GM23248 (cell line): Measurements from ENCODE around the gene P4HA2. TPM values are rescaled to one million over a fixed set of nuclear protein-coding genes. Genes with fewer than 3 reads are reported as not detected.

Experiments
- DNase-seq: peaks from one replicate; pipeline ENCODE4 v3.0.0-alpha.2; 2015
- H2AFZ ChIP-seq: fragments of 200-600 bp; sonication (generic); 2 replicates; pipeline ENCODE4 v1.6.1; 2016; ENCODE audit warnings: antibody characterized with exemption
- H3F3A ChIP-seq: fragments of 200-600 bp; sonication (generic); 2 replicates; pipeline ENCODE4 v1.6.1; 2016; ENCODE audit warnings: mild to moderate bottlenecking, antibody characterized with exemption, mixed run types; ENCODE audit not compliant: insufficient read depth
- H3K27ac ChIP-seq: fragments of 200-600 bp; sonication (generic); 2 replicates; pipeline ENCODE4 v1.5.1; 2016; ENCODE audit warnings: mild to moderate bottlenecking
- H3K27me3 ChIP-seq: fragments of 200-600 bp; sonication (generic); replicated peaks from 2 replicates; pipeline ENCODE4 v1.6.1; 2016; ENCODE audit warnings: mild to moderate bottlenecking; ENCODE audit not compliant: insufficient read depth
- H3K36me3 ChIP-seq: fragments of 200-600 bp; sonication (generic); 2 replicates; pipeline ENCODE4 v1.6.1; 2016; ENCODE audit warnings: low read depth, mild to moderate bottlenecking
- H3K4me1 ChIP-seq: fragments of 200-600 bp; sonication (generic); 2 replicates; pipeline ENCODE4 v1.6.1; 2016; ENCODE audit warnings: mild to moderate bottlenecking; ENCODE audit not compliant: insufficient read depth
- H3K4me2 ChIP-seq: fragments of 200-600 bp; sonication (generic); one replicate; pipeline ENCODE4 v1.6.1; 2016; ENCODE audit warnings: mild to moderate bottlenecking; ENCODE audit not compliant: unreplicated experiment
- H3K4me3 ChIP-seq: fragments of 200-600 bp; sonication (generic); 2 replicates; pipeline ENCODE4 v1.5.1; 2016; ENCODE audit warnings: mild to moderate bottlenecking
- H3K79me2 ChIP-seq: fragments of 200-600 bp; sonication (generic); 2 replicates; pipeline ENCODE4 v1.6.1; 2016; ENCODE audit warnings: mild to moderate bottlenecking; ENCODE audit not compliant: insufficient read depth
- H3K9ac ChIP-seq: fragments of 200-600 bp; sonication (generic); 2 replicates; pipeline ENCODE4 v1.6.1; 2016; ENCODE audit warnings: mild to moderate bottlenecking
- H3K9me2 ChIP-seq: fragments of 200-600 bp; sonication (generic); 2 replicates; pipeline ENCODE4 v1.6.1; 2016; ENCODE audit warnings: mixed run types, mild to moderate bottlenecking, moderate library complexity; ENCODE audit not compliant: insufficient read depth
- H3K9me3 ChIP-seq: fragments of 200-600 bp; sonication (generic); one replicate; pipeline ENCODE4 v1.6.1; 2017; ENCODE audit warnings: low read depth
- H4K20me1 ChIP-seq: fragments of 200-600 bp; sonication (generic); 2 replicates; pipeline ENCODE4 v1.6.0; 2016; ENCODE audit not compliant: insufficient read depth
- EZH2 ChIP-seq: fragments of 200-600 bp; sonication (generic); IDR thresholded peaks from 2 replicates; pipeline ENCODE4 v1.6.1; 2018; ENCODE audit warnings: antibody characterized with exemption, mild to moderate bottlenecking; ENCODE audit not compliant: insufficient read depth, poor library complexity, severe bottlenecking
- EZH2phosphoT487 ChIP-seq: fragments of 200-600 bp; sonication (generic); IDR thresholded peaks from 2 replicates; pipeline ENCODE4 v1.6.1; 2018; ENCODE audit warnings: antibody characterized with exemption, moderate library complexity, mild to moderate bottlenecking, low read depth; ENCODE audit not compliant: insufficient read depth
- WGBS, 2 experiments: methylation state at CpG; one replicate each; pipeline ENCODE4 v1.1.6; 2015 to 2017; ENCODE audit warnings: low lambda C conversion rate in 2 of 2, low coverage in 1 of 2; ENCODE audit errors: missing lambda C conversion rate in 2 of 2; 5-methylcytosine and 5-hydroxymethylcytosine counted together
- in situ Hi-C: fragments of 300-500 bp; cut with MboI; formaldehyde crosslinking; loops from 2 replicates; pipeline ENCODE4 v1.15.0; 2020
- polyA plus RNA-seq: library from polyadenylated mRNA; unstranded; fragments of >200 nt; fragmentation: Nextera tagmentation; extraction: Ambion mirVana; gene quantifications from 2 replicates; pipeline ENCODE4 v1.2.1, GENCODE V29; 2016
- total RNA-seq: library from RNA; depleted of rRNA; stranded (reverse); fragments of >200 nt; shearing (Covaris generic); gene quantifications from 2 replicates; pipeline ENCODE4 v1.2.3, GENCODE V29; 2014

Gene P4HA2
- total and polyA plus RNA-seq, 2 experiments from 2014 or later: 337 to 353 TPM

DNA sequence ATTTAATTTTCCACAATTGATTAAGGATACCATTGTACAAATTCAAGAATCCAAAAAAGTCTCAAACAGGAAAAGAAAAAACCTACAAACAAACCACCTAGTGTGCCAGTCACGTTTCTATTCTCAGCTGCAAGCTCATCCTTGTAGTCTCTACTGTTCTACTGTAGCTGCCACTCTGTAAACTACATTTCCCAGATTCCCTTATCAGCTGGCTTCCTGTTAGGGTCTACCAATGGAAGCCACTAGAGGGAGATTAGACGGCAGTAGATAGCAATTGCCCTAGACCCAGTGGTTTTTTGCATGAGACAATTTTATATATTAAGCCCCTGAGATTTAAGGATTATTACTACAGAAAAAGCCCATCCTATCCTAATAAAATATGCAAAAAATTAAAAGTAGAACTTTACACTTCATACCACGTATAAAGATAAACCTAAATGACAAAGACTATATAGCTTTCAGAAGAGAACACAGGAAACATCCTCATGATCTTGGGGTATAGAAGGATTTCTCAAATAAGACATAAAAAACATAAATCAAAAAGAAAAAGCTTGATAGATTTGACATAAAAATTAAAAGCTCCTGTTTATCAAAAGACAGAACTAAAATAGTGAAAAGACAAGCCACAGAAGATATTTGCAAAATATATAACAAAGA is 37.4 kb downstream of the P4HA2 start:
- no peaks in the 10 kb centered on the region for H3K9me3 ChIP-seq
- WGBS, 2 experiments: 1 to 7% methylated on average over 3 of the region's 3 CpGs

DNA sequence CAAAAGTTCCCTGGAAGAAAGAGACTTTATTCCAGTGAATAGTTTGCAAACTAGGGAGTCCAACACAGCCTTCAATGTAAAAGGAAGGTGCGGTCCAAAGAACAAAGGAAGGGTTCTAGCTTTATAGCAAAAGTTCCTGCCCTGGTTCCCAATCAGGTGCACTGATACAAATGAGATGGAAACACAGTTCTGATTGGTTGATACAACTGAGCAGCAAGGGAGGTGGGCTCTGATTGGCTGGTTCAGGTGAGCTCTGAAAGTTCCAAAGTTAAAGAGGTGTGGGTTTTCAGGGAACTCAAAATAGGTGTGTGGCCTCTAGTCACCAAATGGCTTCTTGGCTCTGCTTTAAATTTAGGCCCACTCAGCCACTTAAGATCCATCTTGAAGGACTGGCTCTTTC is 43.1 kb downstream of the P4HA2 start:
- peaks cover 12% of the 10 kb centered on the region; the same call in 1 of the 2 replicates for H3F3A ChIP-seq
- in situ Hi-C loops: no loop called here
- H4K20me1 ChIP-seq: no peaks in the 10 kb centered on the region

More for the DNA sequence above, 37.4 kb downstream of the P4HA2 start:
- no peak overlapping the region for H3K4me2 ChIP-seq
- H3K4me3 ChIP-seq: no peak overlapping the region
- peaks cover 20% of the 10 kb centered on the region; the same call in 1 of the 2 replicates for H3F3A ChIP-seq
- no peak overlapping the region for H3K9ac ChIP-seq
- no peaks in the 10 kb centered on the region for H4K20me1 ChIP-seq
- H3K27me3 ChIP-seq: no peaks in the 10 kb centered on the region
- peak; percentile 82 for DNase-seq
- no peaks in the 10 kb centered on the region for H3K79me2 ChIP-seq
- no peaks in the 10 kb centered on the region for H3K4me1 ChIP-seq
- H3K36me3 ChIP-seq: peaks cover 49% of the 10 kb centered on the region; the same call in 1 of the 2 replicates
- no peak overlapping the region for H3K27ac ChIP-seq
- in situ Hi-C loops: no loop called here
- no peaks in the 10 kb centered on the region for H3K9me2 ChIP-seq
- no peak for TF ChIP-seq EZH2
- TF ChIP-seq EZH2phosphoT487: no peak
- no peak overlapping the region for H2AFZ ChIP-seq

GRCh38 chr5:132183723-132184122 is 43.9 kb downstream of the P4HA2 start:
- H3K36me3 ChIP-seq: peaks cover 16% of the 10 kb centered on the region; the same call in 1 of the 2 replicates
- no peak overlapping the region for H3K4me3 ChIP-seq
- no peak overlapping the region for H3K9ac ChIP-seq
- H2AFZ ChIP-seq: no peak overlapping the region
- H3K27me3 ChIP-seq: no peaks in the 10 kb centered on the region
- H3K4me2 ChIP-seq: no peak overlapping the region
- H4K20me1 ChIP-seq: no peaks in the 10 kb centered on the region
- in situ Hi-C loops: no loop called here
- H3K79me2 ChIP-seq: no peaks in the 10 kb centered on the region
- H3K4me1 ChIP-seq: peaks cover 5% of the 10 kb centered on the region; the same call in 1 of the 2 replicates
- peak; percentile 47 for DNase-seq
- no peak overlapping the region for H3K27ac ChIP-seq
- WGBS, 2 experiments: 87 to 90% methylated on average over 2 of the region's 2 CpGs
- no peaks in the 10 kb centered on the region for H3K9me2 ChIP-seq
- H3K9me3 ChIP-seq: no peaks in the 10 kb centered on the region
- TF ChIP-seq EZH2: no peak
- TF ChIP-seq EZH2phosphoT487: no peak
- peaks cover 12% of the 10 kb centered on the region; the same call in 1 of the 2 replicates for H3F3A ChIP-seq

More for the DNA sequence above, 43.1 kb downstream of the P4HA2 start:
- Histone ChIP-seq H3K27me3 (no peaks in the 10 kb centered on the region), H3K4me1 (peaks cover 5% of the 10 kb centered on the region; the same call in 1 of the 2 replicates), H3K79me2 (no peaks in the 10 kb centered on the region), H3K4me2 (no peak overlapping the region), H3K4me3 (no peak overlapping the region), H3K27ac (no peak overlapping the region), H3K9ac (no peak overlapping the region), H3K9me3 (no peaks in the 10 kb centered on the region), H3K9me2 (no peaks in the 10 kb centered on the region), H2AFZ (no peak overlapping the region), H3K36me3 (peaks cover 19% of the 10 kb centered on the region; the same call in 1 of the 2 replicates)
- WGBS, 2 experiments: 100% methylated on average over 1 of the region's 1 CpG
- DNase-seq: no peak
- TF ChIP-seq EZH2: no peak
- no peak for TF ChIP-seq EZH2phosphoT487

GRCh38 chr5:132182359-132183040 is 45.2 kb downstream of the P4HA2 start:
- peaks cover 12% of the 10 kb centered on the region; the same call in 1 of the 2 replicates for H3K36me3 ChIP-seq
- no peaks in the 10 kb centered on the region for H3K9me2 ChIP-seq
- H2AFZ ChIP-seq: no peak overlapping the region
- peak; percentile 21 for DNase-seq
- no peaks in the 10 kb centered on the region for H3K9me3 ChIP-seq
- no peaks in the 10 kb centered on the region for H3K79me2 ChIP-seq
- TF ChIP-seq EZH2 (no peak), EZH2phosphoT487 (no peak)
- no peak overlapping the region for H3K4me3 ChIP-seq
- H3K4me2 ChIP-seq: no peak overlapping the region
- no peaks in the 10 kb centered on the region for H3K27me3 ChIP-seq
- no peaks in the 10 kb centered on the region for H4K20me1 ChIP-seq
- no peak overlapping the region for H3K27ac ChIP-seq
- H3K4me1 ChIP-seq: peaks cover 5% of the 10 kb centered on the region; the same call in 1 of the 2 replicates
- in situ Hi-C loops: no loop called here
- H3F3A ChIP-seq: peaks cover 12% of the 10 kb centered on the region; the same call in 1 of the 2 replicates
- WGBS, 2 experiments: 37 to 42% methylated on average over 12 to 13 of the region's 13 CpGs
- no peak overlapping the region for H3K9ac ChIP-seq
